K562 treated with DMSO at 1 percent for 12 hours (cell line): ENCODE measurements around the gene TCTN1. TPM values are rescaled to one million over a fixed set of nuclear protein-coding genes. Genes with fewer than 3 reads are reported as not detected.

Source experiments
- total RNA-seq: library from RNA; unstranded; fragments of 300-600 nt; gene quantifications from 2 replicates; pipeline ENCODE4 v1.2.3, GENCODE V29; 2022; ENCODE audit not compliant: insufficient read depth

Gene TCTN1
- 7.7 and 12.2 TPM in 2 replicates for total RNA-seq

DNA sequence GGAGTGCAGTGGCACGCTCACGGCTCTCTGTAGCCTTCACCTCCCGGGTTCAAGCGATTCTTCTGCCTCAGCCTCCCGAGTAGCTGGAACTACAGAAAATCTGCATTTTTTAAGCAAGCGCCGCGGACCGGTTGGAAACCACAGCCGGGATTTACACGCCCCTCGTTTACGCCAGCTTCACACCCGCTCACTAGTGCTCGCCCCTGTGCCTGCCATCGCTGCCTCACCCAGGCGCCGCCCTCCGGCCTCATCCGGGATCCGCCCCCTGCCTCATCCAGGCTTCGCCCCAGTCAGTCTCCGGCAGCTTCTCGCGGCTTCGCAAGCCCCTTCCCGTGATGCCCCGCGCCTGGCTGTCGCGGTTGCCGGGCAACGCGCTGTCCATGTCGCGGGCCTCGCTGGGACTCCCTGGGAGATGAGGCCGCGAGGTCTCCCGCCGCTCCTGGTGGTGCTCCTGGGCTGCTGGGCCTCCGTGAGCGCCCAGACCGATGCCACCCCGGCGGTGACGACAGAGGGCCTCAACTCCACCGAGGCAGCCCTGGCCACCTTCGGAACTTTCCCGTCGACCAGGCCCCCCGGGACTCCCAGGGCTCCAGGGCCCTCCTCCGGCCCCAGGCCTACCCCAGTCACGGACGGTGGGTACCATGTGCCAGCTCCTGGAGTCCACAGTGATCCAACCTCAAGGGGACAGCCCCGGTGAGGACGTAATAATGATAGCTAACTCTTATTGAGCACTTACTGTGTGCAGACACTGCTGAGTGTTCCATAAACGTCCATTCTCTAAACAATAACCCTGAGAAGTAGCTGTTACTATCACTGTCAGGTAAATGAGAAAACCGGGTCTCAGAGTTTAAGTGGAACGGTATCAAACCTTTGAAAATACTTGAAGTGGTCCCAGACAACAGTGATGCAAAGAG is at the start of gene TCTN1:
TCTN1 (plus strand) TSS at position 359 of the 914 bp plus-strand sequence; CDS start at position 413, 54 bp downstream.

DNA sequence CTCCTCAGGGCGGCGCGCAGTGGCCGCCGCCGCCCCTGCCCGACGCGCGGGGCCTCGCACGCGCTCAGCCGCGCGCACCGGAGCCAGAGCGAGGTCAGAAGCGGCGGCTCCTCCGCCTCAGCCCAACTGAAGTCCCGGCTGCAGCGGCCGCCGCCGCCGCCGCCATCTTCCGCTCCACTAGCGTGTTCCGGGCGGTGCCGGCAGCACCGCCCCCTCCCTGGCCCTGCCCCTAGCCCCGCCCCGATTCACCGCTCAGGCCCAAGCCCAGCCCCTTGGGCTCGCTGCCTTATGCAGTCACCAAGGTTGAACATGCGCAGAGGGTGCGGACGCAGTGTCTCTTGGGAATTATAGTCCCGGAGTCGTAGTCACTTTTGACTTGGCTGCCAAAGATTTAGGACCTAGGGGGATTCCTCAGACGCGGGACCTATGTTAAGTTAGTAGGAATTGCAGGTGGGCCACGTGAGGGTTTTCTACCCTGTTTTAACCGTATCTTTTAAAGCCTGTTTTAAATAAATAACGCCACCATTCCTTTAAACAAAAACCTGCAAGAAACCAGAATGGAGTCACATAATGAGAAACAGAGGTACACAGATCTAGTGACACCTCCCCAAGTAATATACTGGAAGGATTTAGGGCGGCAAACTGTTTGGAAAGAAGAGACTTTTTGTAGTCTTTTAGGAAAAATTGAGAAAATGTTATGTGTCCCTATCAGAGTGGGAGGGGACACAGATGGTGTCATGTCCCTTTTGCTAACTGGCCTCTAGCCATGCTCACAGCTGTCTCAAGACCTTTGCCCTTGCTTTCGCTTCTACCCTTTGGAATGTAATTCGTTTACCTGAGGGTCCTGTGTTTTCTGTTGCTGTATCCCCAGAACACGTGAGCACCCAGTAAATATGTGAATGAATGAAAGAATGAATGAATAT is 30.5 kb upstream of the TCTN1 start, which contains the start of gene PPTC7:
PPTC7 (minus strand) TSS at position 182 of the 923 bp plus-strand sequence. CDS start 287 bp downstream, outside the sequence.

DNA sequence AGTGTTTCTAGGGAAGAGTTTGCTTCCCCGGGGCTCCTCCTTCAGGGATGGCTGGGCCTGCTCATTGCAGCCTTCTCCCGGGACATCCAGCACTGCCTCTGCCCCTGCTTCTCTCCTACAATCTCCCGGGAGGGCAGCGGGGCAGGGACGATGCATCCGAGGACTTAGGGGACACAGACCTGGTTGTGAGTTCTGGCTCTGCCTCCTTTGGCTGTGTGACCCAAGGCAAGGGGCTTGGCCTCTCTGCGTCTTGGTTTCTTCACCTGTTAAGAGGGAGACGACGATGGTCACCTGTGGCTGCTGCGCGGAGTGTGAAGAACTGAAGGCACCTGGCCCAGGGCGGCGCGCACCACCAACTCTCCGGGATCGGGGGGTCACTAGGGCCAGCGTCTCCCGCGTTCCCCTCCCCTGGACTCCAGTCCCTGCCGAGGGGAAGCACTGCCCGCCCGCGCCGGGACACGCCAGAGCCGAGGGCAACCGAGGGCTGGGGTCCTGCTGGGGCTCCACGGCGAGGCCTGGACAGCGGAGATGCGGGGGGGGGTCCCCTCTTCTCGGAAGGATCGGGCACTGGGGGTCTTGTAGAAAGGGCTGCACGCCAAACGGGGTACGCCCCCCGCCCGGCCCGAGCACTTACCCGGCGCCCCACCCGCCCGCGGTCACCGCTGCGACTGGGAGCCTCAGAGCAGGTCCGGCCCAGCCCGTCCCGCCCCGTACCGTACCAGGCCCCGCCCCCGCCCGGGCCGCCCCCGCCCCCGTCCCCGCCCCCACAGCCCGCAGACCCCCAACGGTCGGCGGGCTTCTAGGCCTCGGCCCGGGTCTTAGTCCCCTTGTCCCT is 74.7 kb downstream of the TCTN1 start, which contains the start of gene HVCN1:
HVCN1 (minus strand) TSS at position 670 of the 835 bp plus-strand sequence. CDS start 5,870 bp downstream, outside the sequence.

Other genes with a start within 250 kb of the TCTN1 start
- gene ANAPC7, start 210.4 kb upstream of the TCTN1 start, total RNA-seq = 61.8 and 65.9 TPM in 2 replicates
- gene ARPC3, start 163.8 kb upstream of the TCTN1 start, total RNA-seq = 181 and 305 TPM in 2 replicates
- gene GPN3, start 145.9 kb upstream of the TCTN1 start, total RNA-seq = 36.1 and 45.4 TPM in 2 replicates
- gene FAM216A, start 145.3 kb upstream of the TCTN1 start, total RNA-seq = 9.5 and 10.1 TPM in 2 replicates
- gene VPS29, start 112.0 kb upstream of the TCTN1 start, total RNA-seq = 130 and 184 TPM in 2 replicates
- 0.30 TPM in 1 of 2 replicates, not detected in the other for gene RAD9B, start 111.8 kb upstream of the TCTN1 start, total RNA-seq
- 5.1 and 17.0 TPM in 2 replicates for gene PPTC7, start 30.8 kb upstream of the TCTN1 start, total RNA-seq
- 4.4 and 8.1 TPM in 2 replicates for gene HVCN1, start 75.0 kb downstream of the TCTN1 start, total RNA-seq
- 112 and 185 TPM in 2 replicates for gene PPP1CC, start 128.8 kb downstream of the TCTN1 start, total RNA-seq
- not detected in 2 replicates for gene CCDC63, start 232.9 kb downstream of the TCTN1 start, total RNA-seq